Upper lobe of left lung (tissue), 4 donors: ENCODE measurements around the gene SP5.

ENCODE experiments used
- POLR2A ChIP-seq, 4 donors: fragments of 450-650 bp; IDR thresholded peaks; one replicate each; pipeline ENCODE4 v1.5.1; 2016 to 2017; ENCODE audit warnings: antibody characterized with exemption in 4 of 4, mild to moderate bottlenecking in 2 of 4
- POLR2AphosphoS5 ChIP-seq, 2 donors: sonication (generic); formaldehyde crosslinking; IDR thresholded peaks; one replicate each; pipeline ENCODE4 v1.5.1; 2017; ENCODE audit warnings: antibody characterized with exemption in 2 of 2

DNA sequence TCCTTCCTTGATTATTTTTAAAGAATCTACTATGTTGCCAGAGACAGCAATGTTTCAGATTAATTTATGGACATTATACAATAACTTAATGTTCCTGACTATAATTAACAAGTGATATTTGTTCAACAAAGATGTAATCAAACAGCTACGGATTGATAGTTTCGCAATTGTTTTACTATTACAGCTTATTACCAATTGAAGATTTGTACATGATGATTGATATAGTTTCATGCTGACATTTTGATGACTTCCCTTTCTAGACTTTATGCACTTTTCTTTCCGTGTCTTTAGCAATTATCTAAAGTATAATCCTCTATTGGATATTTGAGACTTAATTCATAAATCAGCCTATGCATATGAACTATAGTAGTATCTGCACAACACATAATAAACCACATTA lies 6.5 kb downstream of the SP5 start:
- no peak for TF ChIP-seq POLR2A (IDR thresholded peaks at IDR 0.05)
- TF ChIP-seq POLR2AphosphoS5 (IDR thresholded peaks at IDR 0.05) = no peak
